Neural progenitor cell (in vitro differentiated cells): ENCODE data around the gene ZNF165. TPM values are rescaled to one million over a fixed set of nuclear protein-coding genes. Genes with fewer than 3 reads are reported as not detected.

Source experiments
- DNase-seq: peaks from one replicate; pipeline ENCODE4 v3.0.0-alpha.2; 2016; ENCODE audit warnings: low spot score
- H2AFZ ChIP-seq: fragments of 200-600 bp; sonication (generic); replicated peaks from 2 replicates; pipeline ENCODE4 v1.6.1; 2016; ENCODE audit warnings: antibody characterized with exemption
- H3F3A ChIP-seq: fragments of 200-600 bp; sonication (generic); 2 replicates; pipeline ENCODE4 v1.6.1; 2016; ENCODE audit warnings: antibody characterized with exemption, low read depth
- H3K27ac ChIP-seq: fragments of 200-600 bp; sonication (generic); 2 replicates; pipeline ENCODE4 v1.5.1; 2016; ENCODE audit warnings: mild to moderate bottlenecking
- H3K27me3 ChIP-seq: fragments of 200-600 bp; sonication (generic); 2 replicates; pipeline ENCODE4 v1.6.1; 2016; ENCODE audit warnings: mild to moderate bottlenecking, moderate library complexity
- H3K36me3 ChIP-seq: fragments of 200-600 bp; sonication (generic); 2 replicates; pipeline ENCODE4 v1.5.1; 2016
- H3K4me1 ChIP-seq: fragments of 200-600 bp; sonication (generic); 2 replicates; pipeline ENCODE4 v1.6.1; 2016; ENCODE audit warnings: mixed run types
- H3K4me2 ChIP-seq: fragments of 200-600 bp; sonication (generic); 2 replicates; pipeline ENCODE4 v1.6.1; 2016
- H3K4me3 ChIP-seq: fragments of 200-600 bp; sonication (generic); 2 replicates; pipeline ENCODE4 v1.5.1; 2016
- H3K79me2 ChIP-seq: fragments of 200-600 bp; sonication (generic); 2 replicates; pipeline ENCODE4 v1.6.1; 2016; ENCODE audit warnings: low read depth
- H3K9ac ChIP-seq: fragments of 200-600 bp; sonication (generic); 2 replicates; pipeline ENCODE4 v1.6.1; 2016
- H3K9me3 ChIP-seq: fragments of 200-600 bp; sonication (generic); 2 replicates; pipeline ENCODE4 v1.5.1; 2016; ENCODE audit warnings: low read depth
- H4K20me1 ChIP-seq: fragments of 200-600 bp; sonication (generic); 2 replicates; pipeline ENCODE4 v1.6.1; 2016; ENCODE audit warnings: low read depth
- H3K27ac Mint-ChIP-seq: 3 replicates; pipeline ENCODE4 v1.8.0; 2021; ENCODE audit warnings: mixed read lengths
- H3K27me3 Mint-ChIP-seq: 2 replicates; pipeline ENCODE4 v1.8.0; 2022; ENCODE audit warnings: low read depth, mild to moderate bottlenecking, inconsistent platforms, moderate library complexity, mixed read lengths; ENCODE audit not compliant: insufficient read depth
- H3K36me3 Mint-ChIP-seq: 3 replicates; pipeline ENCODE4 v1.8.0; 2021; ENCODE audit warnings: mixed read lengths
- H3K4me1 Mint-ChIP-seq: 3 replicates; pipeline ENCODE4 v1.8.0; 2021; ENCODE audit warnings: mixed read lengths
- H3K4me3 Mint-ChIP-seq: 3 replicates; pipeline ENCODE4 v1.8.0; 2021; ENCODE audit warnings: mild to moderate bottlenecking, moderate library complexity, mixed read lengths
- H3K9me3 Mint-ChIP-seq: 3 replicates; pipeline ENCODE4 v1.8.0; 2020; ENCODE audit warnings: mixed read lengths
- EZH2 ChIP-seq: fragments of 200-600 bp; sonication (generic); IDR thresholded peaks from 2 replicates; pipeline ENCODE4 v1.6.1; 2017; ENCODE audit warnings: antibody characterized with exemption, mild to moderate bottlenecking, moderate library complexity
- EZH2phosphoT487 ChIP-seq: fragments of 200-600 bp; sonication (generic); IDR thresholded peaks from 2 replicates; pipeline ENCODE4 v1.6.1; 2017; ENCODE audit warnings: antibody characterized with exemption
- total RNA-seq: library from RNA; depleted of rRNA; stranded (reverse); fragments of >200 nt; gene quantifications from 2 replicates; pipeline ENCODE4 v1.2.3, GENCODE V29; 2015; ENCODE audit warnings: low replicate concordance
- TF ChIP-seq, protein P1 (sequence below): fragments of 200-600 bp; sonication (generic); IDR thresholded peaks from 2 replicates; pipeline ENCODE4 v1.5.1; 2017; ENCODE audit warnings: antibody characterized with exemption, mild to moderate bottlenecking

Gene ZNF165
- total RNA-seq, 1 donor from 2014 or later, result 2.1 TPM

DNA sequence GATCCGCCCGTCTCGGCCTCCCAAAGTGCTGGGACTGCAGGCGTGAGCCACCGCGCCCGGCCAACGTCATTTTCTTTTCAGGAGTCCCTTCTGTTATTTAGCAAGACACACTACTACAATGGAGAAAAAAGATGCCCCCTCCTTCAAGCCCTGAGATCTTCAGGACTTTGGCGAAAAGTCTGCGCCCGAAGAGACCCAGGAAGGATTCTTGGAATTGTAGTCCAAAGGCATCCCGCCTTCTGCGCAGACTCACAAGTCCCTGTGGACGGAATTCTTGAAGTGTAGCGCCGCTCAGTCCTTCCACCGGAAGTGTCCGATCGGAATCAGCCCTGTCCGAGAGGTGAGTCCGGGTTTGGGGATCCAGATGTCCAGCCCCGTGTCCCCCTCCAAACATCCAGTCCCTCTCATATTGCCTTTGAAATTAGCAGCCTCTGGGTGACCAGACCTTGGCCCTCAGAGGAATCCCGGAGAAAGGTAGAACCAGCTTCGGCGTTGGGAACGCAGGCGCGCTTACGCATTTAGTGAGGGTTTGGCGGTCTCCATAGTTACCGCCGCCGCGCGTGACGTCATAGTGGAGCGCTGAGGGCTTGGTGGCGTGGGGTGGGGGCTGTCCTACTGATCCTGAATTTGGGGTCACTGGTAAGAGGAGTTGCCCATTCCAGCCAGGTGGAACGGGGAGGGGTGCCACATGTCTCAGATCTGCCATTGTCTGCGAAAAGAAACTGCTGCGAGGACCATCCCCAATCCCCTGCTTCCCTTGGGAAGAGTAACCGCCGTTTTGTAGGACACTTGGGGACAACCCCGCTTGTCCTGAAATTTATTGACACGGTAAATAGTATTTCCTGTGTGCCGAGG lies 490 bp downstream of the ZNF165 start:
- Histone ChIP-seq H3K36me3 (no peaks in the 10 kb centered on the region), H3K27ac (no peak overlapping the region), H2AFZ (peak overlapping the region; percentile 97), H3K79me2 (peaks cover 10% of the 10 kb centered on the region), H4K20me1 (no peaks in the 10 kb centered on the region), H3K27me3 (no peaks in the 10 kb centered on the region), H3K9me3 (no peaks in the 10 kb centered on the region), H3K4me2 (peak overlapping the region; percentile 85), H3K4me3 (peak overlapping the region; percentile 97), H3F3A (no peaks in the 10 kb centered on the region), H3K9ac (peak overlapping the region; percentile 80), H3K4me1 (no peaks in the 10 kb centered on the region)
- peak overlapping the region; percentile 99 for H3K27ac Mint-ChIP-seq
- no peaks in the 10 kb centered on the region for H3K27me3 Mint-ChIP-seq
- H3K4me1 Mint-ChIP-seq, result peaks cover 9% of the 10 kb centered on the region
- H3K36me3 Mint-ChIP-seq, result no peaks in the 10 kb centered on the region
- H3K4me3 Mint-ChIP-seq, result peak overlapping the region; percentile 99
- no peaks in the 10 kb centered on the region for H3K9me3 Mint-ChIP-seq
- TF ChIP-seq EZH2phosphoT487 (no peak), EZH2 (no peak)
- TF ChIP-seq, protein P1, sequence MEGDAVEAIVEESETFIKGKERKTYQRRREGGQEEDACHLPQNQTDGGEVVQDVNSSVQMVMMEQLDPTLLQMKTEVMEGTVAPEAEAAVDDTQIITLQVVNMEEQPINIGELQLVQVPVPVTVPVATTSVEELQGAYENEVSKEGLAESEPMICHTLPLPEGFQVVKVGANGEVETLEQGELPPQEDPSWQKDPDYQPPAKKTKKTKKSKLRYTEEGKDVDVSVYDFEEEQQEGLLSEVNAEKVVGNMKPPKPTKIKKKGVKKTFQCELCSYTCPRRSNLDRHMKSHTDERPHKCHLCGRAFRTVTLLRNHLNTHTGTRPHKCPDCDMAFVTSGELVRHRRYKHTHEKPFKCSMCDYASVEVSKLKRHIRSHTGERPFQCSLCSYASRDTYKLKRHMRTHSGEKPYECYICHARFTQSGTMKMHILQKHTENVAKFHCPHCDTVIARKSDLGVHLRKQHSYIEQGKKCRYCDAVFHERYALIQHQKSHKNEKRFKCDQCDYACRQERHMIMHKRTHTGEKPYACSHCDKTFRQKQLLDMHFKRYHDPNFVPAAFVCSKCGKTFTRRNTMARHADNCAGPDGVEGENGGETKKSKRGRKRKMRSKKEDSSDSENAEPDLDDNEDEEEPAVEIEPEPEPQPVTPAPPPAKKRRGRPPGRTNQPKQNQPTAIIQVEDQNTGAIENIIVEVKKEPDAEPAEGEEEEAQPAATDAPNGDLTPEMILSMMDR, result no peak
- peak; percentile 97 for DNase-seq

DNA sequence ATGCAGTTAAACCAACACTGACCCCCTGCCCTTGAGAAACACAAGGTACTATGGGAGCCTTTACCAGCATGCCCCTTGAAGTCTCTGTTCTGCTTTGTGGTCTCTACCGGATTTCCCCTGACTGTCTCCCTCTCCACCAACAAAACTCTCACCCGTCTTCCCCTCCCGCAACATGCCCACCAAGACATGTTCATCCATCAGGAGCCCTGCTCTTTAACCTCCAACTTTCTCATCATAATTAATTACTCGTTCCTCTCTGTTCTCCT lies 1.1 kb downstream of the ZNF165 start:
- Histone ChIP-seq H3K9me3 (no peaks in the 10 kb centered on the region), H4K20me1 (no peaks in the 10 kb centered on the region), H3F3A (no peaks in the 10 kb centered on the region), H3K79me2 (peaks cover 10% of the 10 kb centered on the region), H3K4me3 (peak overlapping the region; percentile 97), H3K4me2 (peak overlapping the region; percentile 85), H3K4me1 (no peaks in the 10 kb centered on the region), H3K36me3 (no peaks in the 10 kb centered on the region), H3K27ac (no peak overlapping the region), H2AFZ (peak overlapping the region; percentile 97), H3K27me3 (no peaks in the 10 kb centered on the region), H3K9ac (peak overlapping the region; percentile 80)
- TF ChIP-seq EZH2phosphoT487, result no peak
- TF ChIP-seq EZH2, result no peak
- no peaks in the 10 kb centered on the region for H3K27me3 Mint-ChIP-seq
- no peak for DNase-seq
- no peaks in the 10 kb centered on the region for H3K9me3 Mint-ChIP-seq
- peak overlapping the region; percentile 99 for H3K4me3 Mint-ChIP-seq
- H3K27ac Mint-ChIP-seq, result peak overlapping the region; percentile 99
- no peaks in the 10 kb centered on the region for H3K36me3 Mint-ChIP-seq
- peaks cover 9% of the 10 kb centered on the region for H3K4me1 Mint-ChIP-seq

DNA sequence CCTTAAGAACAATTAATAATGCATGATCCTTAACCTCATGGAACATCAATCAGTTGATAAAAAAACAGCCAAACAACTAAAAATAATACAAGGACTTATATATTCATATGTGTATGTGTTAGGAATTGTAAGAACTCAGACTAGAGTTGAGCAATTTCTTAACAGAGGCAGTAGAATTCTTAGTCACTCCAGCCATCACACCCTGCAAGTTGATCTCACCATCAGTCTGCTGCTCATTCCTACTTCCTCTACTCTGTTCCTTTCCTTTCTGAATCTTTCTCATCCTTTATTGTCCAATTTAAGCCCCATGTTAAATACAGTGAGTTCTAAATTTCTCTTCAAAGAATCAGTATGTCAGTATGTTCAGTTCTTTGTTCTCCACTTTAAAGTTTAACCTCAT lies 2.6 kb downstream of the ZNF165 start:
- no peak for DNase-seq
- H3K79me2 ChIP-seq, result peaks cover 10% of the 10 kb centered on the region
- H2AFZ ChIP-seq, result no peak overlapping the region
- no peaks in the 10 kb centered on the region for H3F3A ChIP-seq
- peaks cover 9% of the 10 kb centered on the region for H3K4me1 Mint-ChIP-seq
- H3K4me1 ChIP-seq, result no peaks in the 10 kb centered on the region
- H3K9me3 Mint-ChIP-seq, result peaks cover 4% of the 10 kb centered on the region
- H3K27ac ChIP-seq, result no peak overlapping the region
- H3K36me3 ChIP-seq, result no peaks in the 10 kb centered on the region
- H3K27ac Mint-ChIP-seq, result no peak overlapping the region
- H3K27me3 Mint-ChIP-seq, result no peaks in the 10 kb centered on the region
- H3K4me3 Mint-ChIP-seq, result no peak overlapping the region
- TF ChIP-seq EZH2 (no peak), EZH2phosphoT487 (no peak)
- TF ChIP-seq, protein P1, result no peak
- H3K9me3 ChIP-seq, result no peaks in the 10 kb centered on the region
- no peak overlapping the region for H3K4me2 ChIP-seq
- no peak overlapping the region for H3K4me3 ChIP-seq
- no peaks in the 10 kb centered on the region for H4K20me1 ChIP-seq
- H3K27me3 ChIP-seq, result no peaks in the 10 kb centered on the region
- H3K9ac ChIP-seq, result no peak overlapping the region
- H3K36me3 Mint-ChIP-seq, result peaks cover 6% of the 10 kb centered on the region

DNA sequence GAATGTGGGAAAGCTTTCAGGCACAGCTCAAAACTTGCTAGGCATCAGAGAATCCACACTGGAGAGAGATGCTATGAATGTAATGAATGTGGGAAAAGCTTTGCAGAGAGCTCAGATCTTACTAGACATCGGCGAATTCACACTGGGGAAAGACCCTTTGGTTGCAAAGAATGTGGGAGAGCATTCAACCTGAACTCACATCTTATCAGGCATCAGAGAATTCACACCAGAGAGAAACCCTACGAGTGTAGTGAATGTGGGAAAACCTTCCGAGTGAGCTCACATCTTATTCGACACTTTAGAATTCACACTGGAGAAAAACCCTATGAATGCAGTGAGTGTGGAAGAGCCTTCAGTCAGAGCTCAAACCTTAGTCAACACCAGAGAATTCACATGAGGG lies 8.7 kb downstream of the ZNF165 start:
- H3K4me3 ChIP-seq, result no peak overlapping the region
- TF ChIP-seq, protein P1, result no peak
- TF ChIP-seq EZH2phosphoT487 (no peak), EZH2 (no peak)
- H3K9ac ChIP-seq, result no peak overlapping the region
- no peaks in the 10 kb centered on the region for H4K20me1 ChIP-seq
- no peaks in the 10 kb centered on the region for H3K4me1 ChIP-seq
- H3K27ac ChIP-seq, result no peak overlapping the region
- peaks cover 32% of the 10 kb centered on the region for H3K36me3 Mint-ChIP-seq
- no peaks in the 10 kb centered on the region for H3K27me3 ChIP-seq
- no peak for DNase-seq
- H3K36me3 ChIP-seq, result peaks cover 11% of the 10 kb centered on the region
- H2AFZ ChIP-seq, result no peak overlapping the region
- no peak overlapping the region for H3K4me2 ChIP-seq
- H3K4me3 Mint-ChIP-seq, result no peak overlapping the region
- H3F3A ChIP-seq, result no peaks in the 10 kb centered on the region
- peaks cover 24% of the 10 kb centered on the region for H3K9me3 Mint-ChIP-seq
- no peaks in the 10 kb centered on the region for H3K4me1 Mint-ChIP-seq
- peaks cover 4% of the 10 kb centered on the region for H3K9me3 ChIP-seq
- no peak overlapping the region for H3K27ac Mint-ChIP-seq
- no peaks in the 10 kb centered on the region for H3K79me2 ChIP-seq
- H3K27me3 Mint-ChIP-seq, result peaks cover 2% of the 10 kb centered on the region
